GM19397 (cell line): Measurements from ENCODE around the gene NMUR2.

ENCODE experiments used
- ATAC-seq: cut with Tn5 transposase; IDR thresholded peaks from one replicate; pipeline ENCODE4 v1.9.1; 2021; ENCODE audit warnings: mild to moderate bottlenecking, moderate library complexity; ENCODE audit not compliant: unreplicated experiment

Gene NMUR2

GRCh38 chr5:152372875-152373274, 32.2 kb downstream of the NMUR2 start:
- no peak for ATAC-seq

DNA sequence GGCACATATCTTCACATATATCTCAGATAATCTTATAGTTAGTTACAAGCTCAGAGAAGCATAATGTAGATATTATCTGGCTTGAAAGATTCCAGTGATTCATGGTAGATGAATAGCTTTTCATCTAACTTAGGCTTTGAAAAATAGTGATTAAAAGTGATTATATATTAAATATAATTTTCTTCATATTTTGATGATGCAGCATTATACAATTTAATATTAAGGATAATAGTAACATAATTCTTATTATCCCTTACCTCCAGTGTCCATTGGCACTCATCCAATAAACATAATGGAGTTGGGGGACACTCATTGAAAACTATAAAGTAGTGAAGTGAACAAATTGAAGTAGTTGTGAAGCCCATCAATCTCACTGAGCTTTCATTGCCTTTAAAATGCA, 35.8 kb downstream of the NMUR2 start:
- ATAC-seq, result no peak

DNA sequence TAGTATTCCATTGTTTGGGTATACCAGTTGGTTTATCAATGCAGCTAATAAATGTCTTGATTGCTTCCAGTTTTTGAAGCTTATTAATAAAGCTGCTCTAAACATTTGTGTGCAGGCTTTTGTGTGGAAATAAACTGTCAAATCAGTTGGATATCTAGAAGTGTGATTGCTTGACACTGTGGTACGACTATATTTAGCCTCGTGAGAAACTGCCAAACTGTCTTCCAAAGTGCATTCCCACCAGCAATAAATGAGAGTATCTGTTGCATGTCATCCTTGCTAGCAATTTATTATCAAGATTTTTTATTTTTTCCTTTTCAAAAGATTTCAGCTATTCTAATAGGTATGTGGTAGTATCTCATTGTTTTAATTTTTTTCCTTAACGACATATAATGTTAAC, 37.5 kb downstream of the NMUR2 start:
- no peak for ATAC-seq

- no peak for ATAC-seq
Measured at GRCh38 chr5:152366716-152367115, 38.4 kb downstream of the NMUR2 start.

DNA sequence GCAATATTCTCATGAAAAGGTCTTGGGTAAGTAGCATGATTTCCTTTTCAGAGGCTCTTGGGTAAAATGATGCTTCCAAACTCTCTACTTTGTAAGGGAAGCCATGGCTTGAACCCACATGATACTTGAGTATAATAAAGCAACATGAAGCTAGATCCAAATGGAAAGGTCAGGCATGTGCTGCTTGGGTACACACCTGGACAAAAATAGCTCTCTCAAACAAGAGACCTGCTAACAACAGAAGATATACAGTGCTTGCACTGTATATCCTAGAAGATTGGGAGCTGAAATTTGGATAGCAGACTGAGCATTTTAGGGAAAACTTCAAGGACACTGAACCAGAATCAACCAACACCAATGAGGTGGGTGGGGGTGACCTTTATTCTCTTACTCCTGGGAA, 40.2 kb downstream of the NMUR2 start:
- no peak for ATAC-seq

DNA sequence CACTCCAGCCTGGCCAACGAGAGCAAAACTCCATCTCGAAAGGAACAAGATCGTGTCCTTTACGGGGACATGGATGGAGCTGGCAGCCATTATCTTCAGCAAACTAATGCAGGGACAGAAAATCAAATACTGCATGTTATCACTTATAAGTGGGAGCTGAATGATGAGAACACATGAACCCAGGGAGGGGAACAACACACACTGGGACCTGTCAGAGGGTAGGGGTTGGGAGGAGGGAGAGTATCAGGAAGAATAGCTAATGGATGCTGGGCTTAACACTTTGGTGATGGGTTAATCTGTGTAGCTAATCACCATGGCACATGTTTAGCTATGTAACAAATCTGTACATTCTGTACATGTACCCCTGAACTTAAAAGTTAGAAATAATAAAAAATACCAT, 40.9 kb downstream of the NMUR2 start:
- no peak for ATAC-seq

GRCh38 chr5:152358861-152359568, 46.1 kb downstream of the NMUR2 start:
- no peak for ATAC-seq

DNA sequence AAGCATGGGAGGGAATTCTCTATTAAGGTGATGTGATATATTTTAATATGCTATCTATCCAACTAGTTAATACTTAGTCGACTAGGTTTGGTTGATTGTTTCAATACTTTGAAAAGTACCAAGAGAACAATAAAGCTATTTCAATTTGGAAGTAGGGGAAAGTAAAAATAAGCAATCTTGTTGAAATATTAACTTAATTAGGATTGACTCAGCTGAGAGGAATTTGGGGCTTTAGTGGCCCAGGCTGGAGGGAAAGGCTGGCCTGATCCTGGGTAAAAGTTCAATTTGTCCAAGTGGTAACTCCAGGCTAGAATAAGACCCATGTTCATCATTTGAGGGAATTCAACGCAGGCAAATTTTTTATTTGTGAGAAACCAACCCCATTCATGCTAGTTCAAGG, 48.6 kb downstream of the NMUR2 start:
- ATAC-seq, result no peak

DNA sequence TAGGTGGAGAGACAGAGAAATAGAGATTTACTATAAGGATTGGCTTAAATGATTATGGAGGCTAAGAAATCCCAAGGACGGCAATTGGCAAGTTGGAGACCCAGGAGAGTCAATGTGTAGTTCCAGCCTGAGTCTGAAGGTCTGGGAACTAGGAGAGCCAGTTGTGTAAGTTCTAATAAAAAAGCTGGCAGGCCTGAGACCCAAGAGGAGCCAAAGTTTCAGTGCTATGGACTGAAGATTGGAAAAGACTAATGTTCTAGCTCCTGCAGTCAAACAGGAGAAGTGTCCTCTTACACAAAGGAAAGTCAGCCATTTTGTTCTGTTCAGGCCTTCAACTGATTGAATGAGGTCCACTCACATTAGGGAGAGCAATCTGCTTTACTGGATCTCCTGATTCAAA, 50.0 kb downstream of the NMUR2 start:
- ATAC-seq, result no peak

DNA sequence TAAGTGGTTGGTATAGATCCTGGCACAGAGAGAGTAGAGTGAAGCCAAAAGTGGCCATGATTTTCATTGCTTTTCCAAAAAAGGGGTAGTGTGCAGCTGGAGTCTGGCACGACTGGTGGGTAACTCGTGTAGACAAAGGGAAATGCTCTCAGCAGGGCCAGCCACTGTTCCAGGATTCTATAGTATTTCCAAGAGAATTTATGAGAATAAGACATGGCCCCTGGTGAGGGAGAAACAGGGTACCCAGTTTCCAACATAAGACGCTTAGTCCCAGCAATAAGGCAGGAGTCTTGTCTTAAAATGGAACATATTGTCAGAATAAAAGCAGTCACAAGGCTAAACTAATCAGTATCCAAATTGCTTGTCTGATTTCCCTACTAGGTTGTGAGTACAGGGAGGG, 52.1 kb downstream of the NMUR2 start:
- ATAC-seq, result no peak

DNA sequence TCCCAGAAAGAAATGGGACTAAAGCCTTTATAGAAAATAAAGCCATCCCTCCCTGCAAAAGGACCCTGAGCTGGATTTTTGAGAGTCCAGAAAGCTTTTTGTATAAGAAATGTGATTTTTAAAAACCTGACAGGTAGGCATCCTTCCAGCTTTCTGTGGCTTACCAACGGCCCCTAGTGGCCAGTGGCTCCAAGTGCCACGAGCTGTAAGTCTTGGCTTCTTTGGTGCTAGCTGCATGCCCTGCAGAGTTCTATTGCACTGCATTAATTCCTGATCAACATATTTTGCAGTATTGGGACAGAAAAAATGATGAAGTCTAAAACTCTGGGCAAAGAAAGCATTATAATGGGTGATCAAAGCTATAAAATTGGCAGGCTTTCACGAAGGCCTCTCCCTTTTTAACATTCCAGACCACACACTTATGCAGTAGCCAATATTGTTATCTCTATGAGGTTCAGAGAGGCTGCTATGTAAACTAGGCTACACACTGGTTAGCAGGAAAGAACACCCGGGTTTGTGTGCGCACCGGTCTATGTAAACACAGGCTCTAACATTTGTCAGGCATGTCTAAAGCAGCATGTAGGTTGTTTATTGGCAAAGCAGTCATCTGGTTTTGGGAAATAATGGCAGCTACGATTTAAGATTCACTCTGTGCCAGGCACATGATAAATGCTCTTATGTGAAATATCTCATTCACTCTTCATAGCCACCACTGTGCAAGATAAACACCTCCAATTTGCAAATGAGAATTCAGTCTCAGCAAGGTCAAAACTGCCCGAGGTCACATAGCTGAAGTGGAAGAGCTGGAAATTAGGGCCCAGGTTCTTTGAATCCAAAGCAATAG, 55.2 kb downstream of the NMUR2 start:
- peak; percentile 90 for ATAC-seq
